HG02610 (cell line): Measurements from ENCODE around the gene DDX49.
"Not testable (repeated sequence)": the region's sequence is repeated elsewhere in the genome, so short reads cannot be mapped to it uniquely, and the experiment has no call there.

Source experiments
- ATAC-seq: cut with Tn5 transposase; IDR thresholded peaks from one replicate; pipeline ENCODE4 v1.9.1; 2021; ENCODE audit warnings: mild to moderate bottlenecking, moderate library complexity; ENCODE audit not compliant: unreplicated experiment

The DDX49 gene

DNA sequence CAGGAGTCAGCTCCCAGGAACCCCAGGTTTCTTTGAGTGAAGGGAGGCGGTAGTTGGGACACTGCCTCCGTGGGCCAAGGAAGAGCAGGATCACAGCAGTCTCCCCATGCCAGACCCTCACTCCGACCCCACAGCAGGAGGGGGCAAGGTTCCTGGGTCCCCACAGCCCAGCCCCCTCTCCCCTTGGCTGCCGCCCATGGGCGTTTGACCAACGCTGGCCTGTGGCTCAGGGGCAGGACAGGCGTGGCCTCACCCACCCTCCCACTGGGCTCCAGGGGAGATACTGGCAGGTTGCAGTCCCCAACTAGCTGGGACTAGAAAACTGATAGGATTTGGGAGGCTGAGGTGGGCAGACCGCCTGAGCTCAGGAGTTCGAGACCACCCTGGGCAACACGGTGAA, 9.5 kb upstream of the DDX49 start:
- no peak for ATAC-seq

DNA sequence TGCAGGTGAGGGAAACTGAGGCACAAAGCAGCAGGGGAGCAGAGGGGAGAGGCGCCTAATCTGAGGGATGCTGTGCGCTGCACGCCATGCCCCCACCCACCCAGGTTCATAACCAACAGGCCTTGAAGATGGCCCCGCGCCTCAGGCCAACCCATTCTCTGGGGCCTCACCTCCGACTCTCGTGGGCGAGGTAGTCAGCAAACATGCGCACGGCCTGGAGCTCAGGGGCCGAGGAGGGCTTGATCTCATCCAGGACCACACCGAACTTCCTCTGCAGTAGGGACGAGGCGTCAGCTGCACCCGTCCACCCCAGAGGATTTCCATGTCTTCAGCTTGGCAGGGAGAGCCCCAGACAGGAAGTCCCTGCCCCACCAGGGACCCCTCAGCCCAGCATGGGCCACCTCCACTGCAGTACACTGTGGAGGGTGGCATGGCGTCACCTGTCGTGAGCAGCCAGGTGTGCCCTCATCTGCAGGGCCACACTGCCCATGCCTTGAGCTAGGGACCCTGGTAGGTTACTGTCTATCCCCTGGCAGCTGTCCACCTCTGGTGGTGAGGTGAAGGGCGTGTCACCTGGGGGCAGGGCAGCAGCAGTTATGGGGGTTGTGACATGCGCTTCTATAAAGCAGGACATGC, 8.6 kb upstream of the DDX49 start:
- ATAC-seq, result no peak

DNA sequence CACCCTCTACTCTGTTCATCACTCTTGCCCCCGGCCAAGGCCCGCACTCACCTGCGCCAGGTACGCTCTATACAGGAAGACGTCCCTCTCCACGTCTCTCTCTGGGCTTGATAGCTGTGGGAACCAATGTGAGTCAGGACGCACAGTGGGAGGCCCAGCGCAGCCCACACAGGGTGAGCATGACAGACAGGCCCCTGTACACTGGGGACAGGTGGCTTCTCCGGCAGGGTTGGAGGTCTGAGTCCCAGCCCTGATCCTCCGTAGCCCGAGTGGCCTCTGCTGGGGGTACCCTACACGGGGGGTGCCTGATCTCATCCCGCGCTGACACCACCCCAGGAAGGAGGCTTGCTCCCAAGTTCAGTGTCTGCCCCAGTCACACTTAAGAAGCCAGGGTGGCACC, 6.6 kb upstream of the DDX49 start:
- ATAC-seq, result no peak

DNA sequence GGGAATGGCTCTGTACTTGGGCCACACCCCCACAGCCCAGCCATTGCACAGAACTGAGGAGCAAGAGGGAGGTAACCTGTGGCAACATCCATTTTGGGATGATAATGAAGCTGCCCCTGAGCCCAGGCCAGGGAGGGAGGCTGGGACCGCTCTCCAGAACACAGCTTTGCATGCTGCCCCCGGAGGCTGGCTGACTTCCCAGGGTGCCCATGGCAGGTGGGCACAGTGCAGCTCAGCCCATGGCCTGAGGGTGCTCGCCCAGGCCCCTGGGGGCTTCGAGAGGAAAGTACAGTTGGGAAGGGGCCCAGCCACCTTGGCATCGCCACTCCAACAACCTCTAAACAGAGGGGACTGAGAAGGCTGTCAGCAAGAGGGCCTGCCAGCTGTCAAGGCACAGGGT, 6.0 kb upstream of the DDX49 start:
- no peak for ATAC-seq

DNA sequence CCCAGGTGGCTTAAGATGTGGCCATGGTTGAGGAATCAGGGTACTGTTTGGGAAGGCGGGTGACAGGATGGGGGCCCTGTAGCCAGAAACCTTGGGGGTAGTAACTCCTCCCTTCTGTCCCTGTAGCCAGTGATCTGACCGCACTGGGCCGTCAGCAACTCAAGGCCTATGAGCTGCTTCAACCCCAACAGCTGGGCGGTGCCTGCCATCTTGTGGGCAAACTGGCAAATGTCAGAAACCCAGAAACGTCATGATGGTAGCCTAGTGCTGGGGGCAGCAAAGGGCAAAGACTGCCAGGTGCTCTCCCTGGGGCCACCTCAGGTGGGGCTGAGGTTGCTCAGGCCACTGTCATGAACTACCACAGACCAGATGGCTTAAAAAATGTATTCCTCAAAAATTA, 3.9 kb upstream of the DDX49 start:
- no peak for ATAC-seq

DNA sequence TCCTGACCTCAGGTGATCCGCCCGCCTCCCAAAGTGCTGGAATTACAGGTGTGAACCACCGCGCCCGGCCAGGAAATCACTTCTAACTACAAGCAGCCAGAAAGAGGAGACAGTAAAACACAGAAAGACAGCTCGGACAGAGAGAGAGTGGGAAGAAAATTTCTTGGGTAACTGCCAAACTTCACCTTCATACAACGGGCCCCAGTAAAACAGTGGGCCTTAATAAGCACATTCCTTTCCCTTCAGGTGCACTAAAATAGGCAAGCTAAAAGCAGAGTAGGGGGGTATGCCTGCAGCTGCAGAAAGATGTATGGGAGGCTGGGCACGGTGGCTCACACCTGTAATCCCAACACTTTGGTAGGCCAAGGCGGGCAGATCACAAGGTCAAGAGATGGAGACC, 1.9 kb upstream of the DDX49 start:
- ATAC-seq, result not testable (repeated sequence)

DNA sequence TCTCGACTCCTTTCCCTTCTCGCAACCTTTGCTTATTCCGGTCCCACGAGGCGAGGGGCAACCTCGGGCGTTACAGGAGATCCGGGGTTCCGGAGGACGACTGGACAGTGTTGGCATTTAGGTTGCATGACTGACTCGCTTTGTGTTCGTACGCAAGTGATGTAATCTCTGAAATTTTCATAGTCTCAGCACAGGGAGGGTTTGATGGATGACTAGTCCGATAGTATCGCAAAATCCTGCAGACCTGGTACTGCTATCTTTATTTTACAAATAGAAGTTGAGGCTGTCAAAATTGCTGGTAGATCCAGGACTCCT, 342 bp downstream of the DDX49 start:
- peak; percentile 4 for ATAC-seq

DNA sequence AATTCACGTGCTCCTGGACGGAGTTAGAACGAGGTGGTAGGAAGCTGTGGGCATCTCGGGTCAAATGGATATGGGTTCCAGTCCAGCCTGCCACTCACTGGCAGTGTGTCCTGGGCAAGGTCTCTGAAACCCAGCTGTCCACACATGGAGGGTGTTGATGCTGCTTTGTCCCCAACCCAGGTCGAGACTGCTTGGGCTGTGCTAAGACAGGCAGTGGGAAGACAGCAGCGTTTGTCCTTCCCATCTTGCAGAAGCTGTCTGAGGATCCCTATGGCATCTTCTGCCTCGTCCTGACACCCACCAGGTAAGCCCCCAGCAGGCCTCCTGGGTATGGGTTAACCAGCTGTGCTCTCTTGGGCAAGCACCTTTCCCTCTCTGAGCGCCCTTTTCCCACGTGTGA, 885 bp downstream of the DDX49 start:
- no peak for ATAC-seq

DNA sequence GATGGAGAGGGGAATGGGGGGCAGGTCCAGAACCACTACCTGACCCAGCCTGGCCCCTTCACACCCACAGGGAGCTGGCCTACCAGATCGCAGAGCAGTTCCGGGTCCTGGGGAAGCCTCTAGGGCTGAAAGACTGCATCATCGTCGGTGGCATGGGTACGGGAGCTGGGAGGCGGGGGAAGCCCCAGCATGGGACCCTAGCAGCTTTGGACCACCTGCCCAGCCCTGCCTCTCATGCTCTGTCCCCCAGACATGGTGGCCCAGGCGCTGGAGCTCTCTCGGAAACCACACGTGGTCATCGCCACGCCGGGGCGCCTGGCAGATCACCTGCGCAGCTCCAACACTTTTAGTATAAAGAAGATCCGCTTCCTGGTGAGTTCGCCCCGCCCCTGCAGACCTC, 2.1 kb downstream of the DDX49 start:
- no peak for ATAC-seq

DNA sequence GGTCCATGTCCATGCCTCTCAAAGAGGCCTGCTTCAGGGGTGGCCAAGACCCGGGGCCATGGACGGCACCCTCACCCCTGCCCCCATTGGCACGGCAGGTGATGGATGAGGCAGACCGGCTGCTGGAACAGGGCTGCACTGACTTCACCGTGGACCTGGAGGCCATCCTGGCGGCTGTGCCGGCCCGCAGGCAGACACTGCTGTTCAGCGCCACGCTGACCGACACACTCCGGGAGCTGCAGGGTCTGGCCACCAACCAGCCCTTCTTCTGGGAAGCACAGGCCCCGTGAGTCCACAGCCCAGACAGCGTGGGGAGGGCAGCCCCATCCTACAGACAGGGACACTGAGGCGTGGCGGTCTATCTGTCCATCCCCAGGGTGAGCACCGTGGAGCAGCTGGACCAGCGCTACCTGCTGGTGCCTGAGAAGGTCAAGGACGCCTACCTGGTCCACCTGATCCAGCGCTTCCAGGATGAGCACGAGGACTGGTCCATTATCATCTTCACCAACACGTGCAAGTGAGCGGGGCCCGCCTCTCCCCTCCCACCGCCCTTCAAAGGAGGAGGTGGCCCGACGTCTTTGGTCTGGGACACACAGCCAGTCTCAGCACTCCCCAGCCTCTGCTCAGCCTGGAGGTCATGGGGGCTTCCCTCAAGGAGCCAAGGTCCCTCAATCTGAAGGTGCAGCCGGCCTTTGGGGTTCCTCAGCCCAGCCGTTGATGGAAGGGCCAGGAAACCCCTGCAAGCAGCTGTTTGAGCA, 2.9 kb downstream of the DDX49 start:
- no peak for ATAC-seq

DNA sequence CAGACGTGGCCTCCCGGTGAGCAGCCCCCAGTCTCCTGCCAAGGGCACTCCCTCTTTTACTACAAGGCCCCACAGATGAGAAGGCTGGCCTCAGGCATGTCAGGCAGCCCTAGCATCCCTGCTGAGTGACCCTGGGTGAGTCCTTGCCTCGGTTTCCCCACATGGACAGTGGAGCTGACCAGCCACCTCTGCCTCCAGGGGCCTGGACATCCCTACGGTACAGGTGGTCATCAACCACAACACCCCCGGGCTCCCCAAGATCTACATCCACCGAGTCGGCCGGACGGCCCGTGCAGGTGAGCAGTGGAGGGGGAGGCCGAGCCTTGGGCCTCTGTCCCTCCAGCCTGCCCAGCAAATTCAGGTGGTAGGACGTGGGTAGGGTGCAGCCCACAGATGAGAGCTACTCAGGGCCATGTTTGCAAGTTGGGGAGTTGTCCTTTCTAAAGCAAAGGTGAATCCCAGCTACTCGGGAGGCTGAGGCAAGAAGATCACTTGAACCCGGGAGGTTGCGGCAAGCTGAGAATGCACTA, 5.2 kb downstream of the DDX49 start:
- no peak for ATAC-seq

DNA sequence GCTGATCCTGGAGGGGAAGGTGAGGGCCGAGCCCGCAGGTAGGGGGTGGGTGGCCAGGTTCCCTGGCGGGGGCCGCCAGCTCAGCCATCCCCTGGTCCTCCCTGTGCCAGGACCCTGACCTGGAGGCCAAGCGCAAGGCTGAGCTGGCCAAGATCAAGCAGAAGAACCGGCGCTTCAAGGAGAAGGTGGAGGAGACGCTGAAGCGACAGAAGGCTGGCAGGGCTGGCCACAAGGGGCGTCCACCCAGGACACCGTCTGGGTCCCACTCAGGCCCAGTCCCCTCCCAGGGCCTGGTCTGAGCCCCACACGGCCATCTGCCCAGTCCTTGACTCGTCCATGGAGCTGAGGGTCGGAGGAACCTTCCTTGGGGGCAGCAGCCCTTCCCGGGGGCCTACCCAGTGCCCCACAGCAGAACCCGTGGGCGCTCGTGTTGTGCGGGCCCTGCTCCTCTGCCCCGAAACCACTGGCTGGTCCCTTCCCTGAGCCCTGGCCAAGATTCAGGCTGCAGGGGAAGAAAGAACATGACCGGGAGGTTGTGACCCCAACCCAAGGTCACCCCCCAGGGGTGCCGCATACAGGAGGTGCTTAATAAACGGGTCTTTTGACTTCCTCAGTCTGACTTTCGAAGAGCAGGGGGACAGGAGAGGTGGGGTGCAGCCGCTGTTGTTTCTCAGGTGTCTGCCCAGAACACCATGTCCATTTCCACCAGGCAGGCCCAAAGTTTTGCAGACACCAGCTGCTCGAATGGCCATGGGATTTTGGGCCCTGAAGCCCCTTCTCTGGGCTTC, 8.7 kb downstream of the DDX49 start:
- no peak for ATAC-seq

DNA sequence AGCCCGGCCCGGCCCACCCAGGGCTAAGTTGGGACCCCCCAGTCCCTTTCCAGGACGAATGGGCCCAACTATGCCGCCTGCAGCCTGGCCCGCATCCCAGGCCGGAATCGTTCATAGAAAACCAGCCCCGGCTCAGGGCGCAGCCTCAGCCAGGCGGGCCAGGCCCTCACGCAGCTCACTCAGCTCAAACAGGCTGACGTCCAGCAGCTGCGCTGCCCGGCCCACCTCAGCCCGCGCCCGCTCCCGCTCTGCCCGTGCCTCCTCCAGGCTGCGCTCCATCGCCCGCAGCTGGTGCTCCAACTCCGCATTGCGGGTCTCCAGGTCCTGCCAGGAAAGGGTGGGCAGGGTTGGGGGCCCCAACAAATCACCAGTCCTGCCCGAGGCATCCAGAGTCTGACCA, 9.8 kb downstream of the DDX49 start:
- no peak for ATAC-seq

DNA sequence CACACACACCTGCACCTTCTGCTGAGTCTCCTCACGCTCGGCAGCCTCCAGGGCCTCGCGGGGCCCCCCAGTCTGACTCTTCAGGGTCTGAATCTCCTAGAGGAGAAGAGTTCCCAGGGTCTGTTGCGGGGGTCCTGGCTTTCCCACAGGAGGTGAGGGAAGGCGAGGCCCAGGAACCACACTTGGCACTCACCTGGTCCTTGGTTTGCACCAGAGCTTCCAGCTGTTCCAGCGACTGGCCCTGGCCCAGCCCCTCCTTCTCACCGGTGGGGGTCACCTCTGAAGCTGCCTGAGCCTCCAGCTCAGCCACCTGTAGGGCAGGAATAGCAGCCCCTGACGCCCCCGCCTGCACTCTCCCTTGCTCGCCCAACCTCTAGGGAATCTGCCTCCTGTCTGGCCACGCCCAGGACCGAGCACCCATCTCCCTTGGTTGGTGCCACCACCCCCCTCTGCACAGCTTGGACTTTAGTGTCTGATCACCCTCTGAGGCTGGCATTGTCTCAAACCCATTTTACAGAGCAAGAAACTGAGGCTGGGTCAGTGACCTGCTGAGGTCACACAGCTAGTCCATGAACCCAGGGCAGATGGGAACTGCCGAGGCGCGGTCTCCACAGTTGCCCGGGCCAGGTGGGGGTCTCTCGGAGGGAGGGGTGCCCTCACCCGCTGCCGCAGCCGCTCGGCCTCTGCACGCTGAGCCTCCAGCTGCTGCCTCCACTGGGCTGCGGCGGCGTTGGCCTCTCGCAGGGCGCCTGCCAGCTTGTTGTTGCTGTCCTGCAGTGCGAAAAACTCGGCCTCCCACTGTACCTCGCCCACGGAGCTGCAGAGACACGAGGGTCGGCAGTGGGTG, 12.0 kb downstream of the DDX49 start:
- no peak for ATAC-seq

DNA sequence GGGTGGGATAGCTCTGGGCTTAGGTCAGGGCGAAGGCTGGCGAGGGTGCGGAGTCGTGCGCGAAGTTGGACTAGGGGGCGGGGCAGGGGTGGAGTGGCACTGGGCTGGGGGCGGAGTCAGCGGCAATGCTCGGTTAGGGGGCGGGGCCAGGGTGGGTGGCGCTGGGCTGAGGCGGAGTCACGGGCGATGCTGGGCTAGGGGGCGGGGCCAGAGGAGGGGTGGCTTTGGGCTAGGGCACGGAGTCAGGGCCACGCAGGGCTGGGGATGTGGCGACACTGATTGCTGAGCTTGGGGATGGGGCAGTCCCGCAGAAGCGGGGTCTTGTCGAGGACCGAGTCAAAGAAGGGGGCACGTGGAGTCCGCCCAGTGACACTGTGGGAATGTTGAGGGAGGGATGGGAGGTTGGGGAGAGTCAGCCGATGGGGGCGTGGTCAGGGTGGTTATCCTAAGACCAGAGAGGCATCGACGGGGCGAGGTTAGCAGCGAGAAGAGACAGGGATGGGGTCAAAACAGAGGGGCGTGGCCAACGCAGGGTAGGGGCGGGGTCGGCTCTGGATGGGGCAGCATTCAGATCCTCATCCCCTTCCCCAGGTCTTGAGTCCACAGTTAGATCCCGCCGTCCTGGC, 12.8 kb downstream of the DDX49 start:
- ATAC-seq, result no peak

DNA sequence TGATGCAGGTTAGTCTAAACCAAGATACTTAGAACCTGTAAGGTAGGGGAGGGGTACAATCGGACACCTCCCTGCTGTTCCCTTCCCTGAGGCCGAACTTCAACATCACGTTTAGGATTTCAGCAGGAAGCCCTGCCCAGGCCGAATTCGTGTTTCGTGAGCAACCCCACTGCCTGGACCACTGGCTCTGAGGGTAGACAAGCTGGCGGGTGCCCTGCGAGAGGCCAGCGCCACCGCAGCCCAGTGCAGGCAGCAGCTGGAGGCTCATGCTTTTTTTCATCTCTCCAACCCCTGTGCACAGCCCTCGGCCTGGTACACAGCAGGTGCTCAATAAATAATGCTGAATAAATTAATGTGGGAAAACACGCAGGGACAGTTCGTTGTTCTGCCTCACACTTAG, 13.8 kb downstream of the DDX49 start:
- ATAC-seq, result no peak

DNA sequence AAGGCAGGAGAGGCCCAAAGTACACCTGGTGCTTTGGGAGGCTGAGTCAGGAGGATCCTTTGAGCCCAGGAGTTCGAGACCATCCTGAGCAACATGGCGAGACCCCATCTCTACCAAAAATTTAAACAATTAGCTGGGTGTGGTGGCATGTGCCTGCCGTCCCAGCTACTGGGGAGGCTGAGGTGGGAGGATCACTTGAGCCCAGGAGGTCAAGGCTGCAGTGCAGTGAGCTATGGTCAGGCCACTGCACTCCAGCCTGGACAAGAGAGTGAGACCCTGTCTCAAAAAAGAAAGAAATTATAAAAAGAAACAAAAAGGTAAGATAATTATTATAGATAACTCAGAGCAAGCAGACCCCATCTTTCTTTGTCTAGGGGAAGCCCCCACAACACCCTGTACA, 19.6 kb downstream of the DDX49 start:
- ATAC-seq, result no peak

DNA sequence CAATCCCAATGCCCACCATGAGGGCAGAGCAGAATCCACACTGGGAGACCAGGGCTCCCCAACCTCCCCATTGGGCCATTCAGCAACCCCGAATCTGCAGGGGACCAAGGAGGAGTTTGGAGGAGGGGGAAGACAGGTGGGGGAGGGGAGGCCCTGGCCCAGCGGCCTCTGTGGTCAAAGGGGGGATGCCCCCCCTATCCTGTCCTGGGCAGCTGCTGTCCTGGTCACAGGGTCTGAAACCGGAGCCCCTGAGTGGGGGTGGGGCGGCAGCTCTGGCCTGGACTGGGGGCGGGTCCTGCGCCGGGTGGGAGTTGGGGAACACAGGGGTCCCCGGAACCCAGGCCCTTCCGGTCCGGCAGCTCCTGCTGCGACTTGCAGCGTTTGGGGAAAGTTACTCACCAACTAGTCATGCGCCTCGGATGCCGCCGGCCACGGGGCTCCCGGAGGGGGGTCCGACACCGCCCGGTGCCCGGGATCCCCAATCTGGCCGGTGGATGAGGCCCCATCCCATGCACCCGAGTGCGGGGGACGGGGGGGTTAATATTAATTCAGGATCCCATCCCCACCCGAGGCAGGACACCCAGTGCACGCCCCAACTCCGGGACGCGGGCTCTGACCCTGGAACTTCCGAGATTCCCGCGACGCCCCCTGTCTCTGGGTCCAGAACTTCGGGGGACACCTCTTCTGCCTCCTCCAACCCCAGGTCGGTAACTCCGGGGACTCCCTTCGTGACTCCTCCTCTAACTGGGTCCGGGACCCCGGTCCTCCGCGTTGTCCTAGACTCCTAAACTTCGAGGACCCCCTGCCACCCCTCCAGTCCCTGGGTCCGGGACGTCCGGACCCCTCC, 20.6 kb downstream of the DDX49 start:
- ATAC-seq, result no peak

DNA sequence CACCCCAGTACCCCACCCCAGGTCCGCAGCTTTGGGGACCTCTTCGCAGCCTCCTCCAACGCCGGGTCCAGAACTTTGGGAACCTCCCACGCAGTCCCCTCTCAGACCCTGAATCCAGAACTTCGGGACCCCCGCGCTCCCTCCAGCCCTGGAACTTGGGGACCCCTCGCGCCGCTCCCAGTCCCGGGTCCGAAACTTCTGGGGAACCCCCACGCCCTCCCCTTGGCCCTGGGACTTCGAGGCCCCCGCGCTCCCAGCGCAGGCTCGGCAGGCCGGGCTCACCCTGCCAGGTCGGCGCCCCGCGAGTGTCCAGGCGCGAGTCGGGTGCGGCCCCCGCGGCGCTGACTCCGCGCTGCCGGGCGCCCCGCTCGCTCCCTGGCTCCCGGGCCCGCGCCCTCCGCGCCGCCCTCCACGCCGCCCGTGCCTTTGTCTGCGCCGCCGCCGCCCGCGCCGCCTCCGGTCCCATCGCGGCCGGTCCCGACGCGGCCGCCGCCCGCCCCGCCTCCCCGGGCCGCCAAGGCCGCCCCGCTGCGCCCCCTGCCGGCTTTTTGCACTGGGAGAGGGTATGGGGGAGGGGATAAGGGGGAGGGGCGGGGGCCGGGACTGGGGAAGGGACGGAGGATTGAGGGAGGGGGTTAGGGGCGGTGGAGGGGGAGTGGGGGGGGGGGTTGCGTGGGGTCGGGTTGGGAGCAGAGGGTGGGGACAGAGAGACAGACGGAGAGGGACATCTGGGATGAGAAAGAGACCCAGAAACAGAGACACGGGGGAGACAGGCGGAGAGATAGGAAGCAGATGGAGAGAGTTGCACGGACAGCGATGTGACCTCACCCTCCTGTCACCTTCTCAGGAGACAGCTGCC, 21.5 kb downstream of the DDX49 start, which contains the start of gene HOMER3:
TSS of gene HOMER3 (minus strand) at position 449 of the 859 bp plus-strand sequence. CDS start 2,235 bp downstream, outside the sequence.
- ATAC-seq, result no peak
